K562 (cell line): ENCODE measurements around the gene UBQLNL. TPM values are rescaled to one million over a fixed set of nuclear protein-coding genes. Genes with fewer than 3 reads are reported as not detected.

Experiments
- ATAC-seq: fragments of 200-7000 bp; cut with Tn5 transposase; 3 replicates; pipeline ENCODE4 v1.9.1; 2020; ENCODE audit warnings: moderate library complexity
- BruUV-seq: library from RNA; stranded (reverse); fragments of 400-500 nt; replicated peaks from 2 replicates; lab custom pipeline; 2021; lab: Mats Ljungman, UMichigan
- CTCF ChIA-PET: fragments of 300-600 bp; formaldehyde crosslinking; extraction: SDS; loops from one replicate; lab custom pipeline; 2021; ENCODE audit warnings: low intra/inter-chr PET ratio; lab: Yijun Ruan, JAX
- POLR2A ChIA-PET: fragments of 300-600, 350-650 bp; sonication (Branson Sonifier 250); formaldehyde crosslinking; extraction: SDS; loops from one replicate; lab custom pipeline; 2021; ENCODE audit warnings: antibody characterized with exemption, inconsistent platforms; lab: Yijun Ruan, JAX
- DNase-seq, 4 experiments: peaks; one replicate each; pipeline versions ENCODE4 v3.0.0 to v3.0.0-alpha.2; 2011 to 2018; ENCODE audit warnings: low spot score in 3 of 4, mixed read lengths in 3 of 4; ENCODE audit errors: extremely low read depth in 1 of 4
- FAIRE-seq: peaks from 2 replicates; lab custom pipeline; 2011; peaks lifted over from hg19 to GRCh38; lab: Jason Lieb, UNC
- H2AFZ ChIP-seq: 2 replicates; pipeline ENCODE4 v1.6.0; 2011; ENCODE audit warnings: low read depth, low read length, control low read depth, inconsistent platforms
- H3K27ac ChIP-seq: fragments of 200-600 bp; 3 replicates; pipeline ENCODE4 v1.8.0; 2011; ENCODE audit warnings: low read depth, mild to moderate bottlenecking, control low read depth, inconsistent platforms, low read length, moderate library complexity, mixed read lengths; ENCODE audit errors: extremely low read depth
- H3K27me3 ChIP-seq, 2 experiments: fragments of 300-600 bp in 1 of 2; 2 replicates in 1 of 2; 3 replicates in 1 of 2; pipeline versions ENCODE4 v1.6.0 to v1.8.0; 2011; ENCODE audit warnings: inconsistent platforms in 2 of 2, low read length in 2 of 2, mild to moderate bottlenecking in 1 of 2, mixed read lengths in 1 of 2, moderate library complexity in 1 of 2; ENCODE audit not compliant: control insufficient read depth in 2 of 2, insufficient read depth in 2 of 2
- H3K36me3 ChIP-seq: fragments of 300-600 bp; 3 replicates; pipeline ENCODE4 v1.8.0; 2011; ENCODE audit warnings: mild to moderate bottlenecking, low read length, inconsistent platforms; ENCODE audit not compliant: control insufficient read depth, insufficient read depth
- H3K4me1 ChIP-seq, 2 experiments: fragments of 200-600 bp in 1 of 2; replicated peaks in 1 of 2; 2 replicates in 1 of 2; 3 replicates in 1 of 2; pipeline versions ENCODE4 v1.5.1 to v1.8.0; 2011; ENCODE audit warnings: inconsistent platforms in 2 of 2, low read length in 2 of 2, mild to moderate bottlenecking in 1 of 2, mixed read lengths in 1 of 2, moderate library complexity in 1 of 2; ENCODE audit not compliant: control insufficient read depth in 2 of 2, insufficient read depth in 2 of 2
- H3K4me2 ChIP-seq: 2 replicates; pipeline ENCODE4 v1.6.1; 2011; ENCODE audit warnings: low read length, control low read depth, inconsistent platforms, mixed read lengths; ENCODE audit not compliant: insufficient read depth
- H3K4me3 ChIP-seq: fragments of 200-600 bp; sonication (generic), shearing (Covaris generic); 2 replicates; pipeline ENCODE4 v1.5.1; 2016; ENCODE audit warnings: control low read depth, inconsistent platforms
- H3K79me2 ChIP-seq: fragments of 200-600 bp; 3 replicates; pipeline ENCODE4 v1.8.0; 2011; ENCODE audit warnings: low read length, inconsistent platforms; ENCODE audit not compliant: control insufficient read depth, insufficient read depth
- H3K9ac ChIP-seq, 2 experiments: 2 replicates each; pipeline versions ENCODE4 v1.6.0 to v1.6.1; 2011; ENCODE audit warnings: low read depth in 2 of 2, low read length in 2 of 2, control low read depth in 1 of 2, inconsistent platforms in 1 of 2, mild to moderate bottlenecking in 1 of 2, mixed read lengths in 1 of 2; ENCODE audit not compliant: insufficient read depth in 1 of 2
- H3K9me1 ChIP-seq: one replicate; pipeline ENCODE4 v1.6.0; 2011; ENCODE audit warnings: inconsistent platforms, mild to moderate bottlenecking, low read length, moderate library complexity; ENCODE audit not compliant: control insufficient read depth, insufficient read depth
- H3K9me3 ChIP-seq: replicated peaks from 2 replicates; pipeline ENCODE4 v1.5.1; 2011; ENCODE audit warnings: low read depth, low read length, inconsistent platforms; ENCODE audit not compliant: control insufficient read depth, insufficient read depth
- H4K20me1 ChIP-seq: replicated peaks from 2 replicates; pipeline ENCODE4 v1.6.1; 2011; ENCODE audit warnings: low read length, inconsistent platforms, mixed read lengths; ENCODE audit not compliant: control insufficient read depth, insufficient read depth
- ARID2 ChIP-seq: fragments of 450-650 bp; IDR thresholded peaks from 2 replicates; pipeline ENCODE4 v1.6.1; 2017; ENCODE audit warnings: antibody characterized with exemption, mild to moderate bottlenecking
- C11orf30 ChIP-seq: fragments of 450-650 bp; IDR thresholded peaks from 2 replicates; pipeline ENCODE4 v1.6.1; 2016; ENCODE audit warnings: low read depth, mild to moderate bottlenecking
- CREBBP ChIP-seq: IDR thresholded peaks from one replicate; pipeline ENCODE4 v1.6.1; 2012; ENCODE audit warnings: low read depth, mild to moderate bottlenecking, control low read depth, inconsistent platforms, low read length
- MAFK ChIP-seq: IDR thresholded peaks from 2 replicates; pipeline ENCODE4 v1.6.1; 2011; ENCODE audit warnings: low read length, improper control_type of control experiment
- ZNF316 ChIP-seq: fragments of 450-650 bp; IDR thresholded peaks from 2 replicates; pipeline ENCODE4 v1.6.1; 2016
- in situ Hi-C: fragments of 300-500 bp; cut with MboI; formaldehyde crosslinking; loops from 4 replicates; pipeline ENCODE4 v1.15.0; 2018; ENCODE audit warnings: inconsistent platforms, mixed read lengths
- intact Hi-C: fragments of 100-400 bp; cut with micrococcal nuclease; formaldehyde crosslinking; loops from 2 replicates; pipeline ENCODE4 v1.14.2; 2022
- polyA plus RNA-seq, 8 experiments: library from polyadenylated mRNA; depleted of rRNA in 4 of 8; stranded (reverse) in 5 of 8; unstranded in 3 of 8; fragments of >200 nt; fragmentation: Nextera tagmentation in 2 of 8; fragmentation: Illumina TruSeq in 1 of 8; extraction: Ambion mirVana in 2 of 8; extraction: Trizol in 1 of 8; gene quantifications; 2 replicates each; pipeline versions ENCODE4 v1.2.1 to v1.2.3, GENCODE V29; 2011 to 2014; ENCODE audit warnings: inconsistent platforms in 1 of 8, missing spikeins in 1 of 8
- total RNA-seq, 7 experiments: library from RNA; depleted of rRNA in 6 of 7; stranded (reverse); fragments of >200 nt in 6 of 7; fragmentation: Illumina TruSeq in 2 of 7; extraction: Trizol in 2 of 7; gene quantifications; 2 replicates each; pipeline versions ENCODE4 v1.2.1 to v1.2.3, GENCODE V29; 2011 to 2021; ENCODE audit warnings: low replicate concordance in 1 of 7
- TF ChIP-seq, protein P1 (sequence below): fragments of 250-450 bp; sonication (Bioruptor Pico); IDR thresholded peaks from 2 replicates; pipeline ENCODE4 v1.4.0; 2020; ENCODE audit warnings: mild to moderate bottlenecking

UBQLNL gene
- total and polyA plus RNA-seq, 9 of the 15 experiments (the other 6 are each of a cell fraction or from before 2014, with no cell fraction given), result 0.07 to 0.27 (median 0.14) TPM

DNA sequence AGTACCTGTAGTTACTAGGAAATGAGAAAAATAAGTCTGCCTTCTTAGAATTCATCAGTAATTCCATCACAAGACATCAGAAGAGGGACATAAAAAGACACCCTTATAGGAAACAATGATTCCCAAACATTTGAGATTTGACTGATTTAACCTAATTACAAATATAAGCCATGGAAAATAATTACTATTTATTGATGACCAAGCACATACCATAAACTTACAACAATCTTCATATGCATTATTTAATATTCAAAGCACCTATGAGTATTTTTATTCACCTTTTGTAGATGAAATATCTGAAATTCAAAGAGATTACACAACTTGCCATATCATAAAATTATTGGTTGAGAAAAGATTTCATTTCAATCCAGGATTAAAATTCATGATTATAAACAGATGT, 42.6 kb downstream of the UBQLNL start:
- DNase-seq (no peak), ATAC-seq (no peak), FAIRE-seq (no peak)
- in situ Hi-C loops, result no loop called here
- peaks cover 85% of the 10 kb centered on the region for H3K79me2 ChIP-seq
- no peak overlapping the region for H2AFZ ChIP-seq
- no peak overlapping the region for H3K27ac ChIP-seq
- ChIA-PET POLR2A (no interaction called here), CTCF (no interaction called here)
- BruUV-seq, result no TSS peak
- no peaks in the 10 kb centered on the region for H3K9me1 ChIP-seq
- H3K36me3 ChIP-seq, result peaks cover 81% of the 10 kb centered on the region
- no peaks in the 10 kb centered on the region for H3K4me1 ChIP-seq
- no peak for TF ChIP-seq ARID2
- peak; percentile 80 for TF ChIP-seq ZNF316
- no peak for TF ChIP-seq CREBBP
- TF ChIP-seq, protein P1, sequence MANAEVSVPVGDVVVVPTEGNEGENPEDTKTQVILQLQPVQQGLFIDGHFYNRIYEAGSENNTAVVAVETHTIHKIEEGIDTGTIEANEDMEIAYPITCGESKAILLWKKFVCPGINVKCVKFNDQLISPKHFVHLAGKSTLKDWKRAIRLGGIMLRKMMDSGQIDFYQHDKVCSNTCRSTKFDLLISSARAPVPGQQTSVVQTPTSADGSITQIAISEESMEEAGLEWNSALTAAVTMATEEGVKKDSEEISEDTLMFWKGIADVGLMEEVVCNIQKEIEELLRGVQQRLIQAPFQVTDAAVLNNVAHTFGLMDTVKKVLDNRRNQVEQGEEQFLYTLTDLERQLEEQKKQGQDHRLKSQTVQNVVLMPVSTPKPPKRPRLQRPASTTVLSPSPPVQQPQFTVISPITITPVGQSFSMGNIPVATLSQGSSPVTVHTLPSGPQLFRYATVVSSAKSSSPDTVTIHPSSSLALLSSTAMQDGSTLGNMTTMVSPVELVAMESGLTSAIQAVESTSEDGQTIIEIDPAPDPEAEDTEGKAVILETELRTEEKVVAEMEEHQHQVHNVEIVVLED (CRISPR knock-in tag), result no peak
- TF ChIP-seq C11orf30, result peak; percentile 62; the same call in 1 of the 2 replicates
- TF ChIP-seq MAFK, result peak; percentile 13; the same call in 1 of the 2 replicates
- H4K20me1 ChIP-seq, result peaks cover 18% of the 10 kb centered on the region
- no peaks in the 10 kb centered on the region for H3K27me3 ChIP-seq
- H3K4me3 ChIP-seq, result no peak overlapping the region
- intact Hi-C loops, result no loop called here
- no peak overlapping the region for H3K4me2 ChIP-seq
- no peaks in the 10 kb centered on the region for H3K9me3 ChIP-seq
- no peak overlapping the region for H3K9ac ChIP-seq
